KBM-7 (cell line): ENCODE data around the gene SMG6.
A peak's percentile ranks its signal among the peaks of the same experiment; 100 is the strongest.
"Not testable (repeated sequence)": the region's sequence is repeated elsewhere in the genome, so short reads cannot be mapped to it uniquely, and the experiment has no call there.

Experiments
- DNase-seq: peaks from one replicate; pipeline ENCODE4 v3.0.0-alpha.2; 2015
- in situ Hi-C: fragments of 300-500 bp; cut with MboI; formaldehyde crosslinking; loops from 2 replicates; pipeline ENCODE4 v1.14.3; 2020; ENCODE audit warnings: low sequenced_read_pairs, low pct_unique_long_range_greater_than_20kb, mixed read lengths

Gene SMG6

GRCh38 chr17:2214047-2214928 lies 89.3 kb downstream of the SMG6 start:
- in situ Hi-C loops = no loop called here
- no peak for DNase-seq

GRCh38 chr17:2213291-2213960 lies 90.2 kb downstream of the SMG6 start:
- in situ Hi-C loops = no loop called here

GRCh38 chr17:2212400-2212981 lies 91.1 kb downstream of the SMG6 start:
- no peak for DNase-seq
- in situ Hi-C loops = no loop called here

More at GRCh38 chr17:2213291-2213960, 90.2 kb downstream of the SMG6 start:
- no peak for DNase-seq

- in situ Hi-C loops = no loop called here
- DNase-seq = no peak
These were observed 91.8 kb downstream of the SMG6 start for GRCh38 chr17:2211661-2212399.

GRCh38 chr17:2210726-2211125 lies 92.9 kb downstream of the SMG6 start:
- no peak for DNase-seq
- in situ Hi-C loops = no loop called here

- peak; percentile 49 for DNase-seq
- in situ Hi-C loops = no loop called here
These were observed 95.6 kb downstream of the SMG6 start for GRCh38 chr17:2207815-2208515.

GRCh38 chr17:2204393-2204792 lies 99.2 kb downstream of the SMG6 start:
- in situ Hi-C loops = no loop called here
- no peak for DNase-seq

- DNase-seq = no peak
- in situ Hi-C loops = no loop called here
These were observed 99.8 kb downstream of the SMG6 start for GRCh38 chr17:2203818-2204217.

- no peak for DNase-seq
- in situ Hi-C loops = no loop called here
These were observed 100.5 kb downstream of the SMG6 start for GRCh38 chr17:2202996-2203575.

- no peak for DNase-seq
- in situ Hi-C loops = no loop called here
These were observed 101.1 kb downstream of the SMG6 start for GRCh38 chr17:2202302-2202995.

GRCh38 chr17:2199386-2199785 lies 104.2 kb downstream of the SMG6 start:
- in situ Hi-C loops, DNase-seq: not testable (repeated sequence)

- no peak for DNase-seq
- in situ Hi-C loops = no loop called here
These were observed 104.7 kb downstream of the SMG6 start for GRCh38 chr17:2198927-2199326.

GRCh38 chr17:2197271-2197670 lies 106.3 kb downstream of the SMG6 start:
- DNase-seq = no peak
- in situ Hi-C loops = no loop called here

- no peak for DNase-seq
- in situ Hi-C loops = no loop called here
These were observed 107.9 kb downstream of the SMG6 start for GRCh38 chr17:2195729-2196128.

- in situ Hi-C loops = no loop called here
- no peak for DNase-seq
These were observed 108.7 kb downstream of the SMG6 start for GRCh38 chr17:2194889-2195335.

- peak; percentile 90 for DNase-seq
- in situ Hi-C loops = no loop called here
These were observed 111.1 kb downstream of the SMG6 start for GRCh38 chr17:2192367-2193057.

GRCh38 chr17:2191785-2192184 lies 111.8 kb downstream of the SMG6 start:
- DNase-seq = peak; percentile 51
- in situ Hi-C loops = no loop called here
